NCI-H774 (cell line): ENCODE data around the gene CD5L.

Experiments
- DNase-seq: peaks from one replicate; lab custom pipeline; 2025; lab: John Stamatoyannopoulos, UW

Gene CD5L

GRCh38 chr1:157841708-157842107 is at the start of gene CD5L:
CD5L (minus strand) TSS chr1:157841808; CDS start chr1:157841701, 107 bp downstream.
- DNase-seq: no peak

- no peak for DNase-seq
Observed at GRCh38 chr1:157882580-157882979, 41.0 kb upstream of the CD5L start.

- no peak for DNase-seq
Observed at GRCh38 chr1:157880621-157881020, 39.0 kb upstream of the CD5L start.

DNA sequence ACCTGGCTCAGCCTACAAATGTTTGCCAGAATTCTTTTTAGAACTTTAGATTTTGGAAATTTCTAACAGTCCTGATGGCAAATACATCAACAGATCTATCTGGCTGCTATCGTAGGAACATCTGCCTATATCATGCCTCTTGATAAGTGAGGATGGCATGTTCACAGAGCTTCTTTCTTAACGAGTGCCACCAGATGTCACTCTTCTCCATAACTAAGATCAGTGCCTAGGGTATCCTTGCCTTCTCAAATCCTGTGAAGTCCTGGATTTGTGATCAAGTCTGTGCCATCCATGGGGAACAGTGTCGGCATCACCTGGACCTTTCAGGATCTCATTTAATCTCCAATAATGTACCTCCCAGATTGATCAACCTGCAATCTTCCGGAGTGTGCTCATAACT is 36.5 kb upstream of the CD5L start:
- no peak for DNase-seq

GRCh38 chr1:157870490-157870889 is 28.9 kb upstream of the CD5L start:
- no peak for DNase-seq

DNA sequence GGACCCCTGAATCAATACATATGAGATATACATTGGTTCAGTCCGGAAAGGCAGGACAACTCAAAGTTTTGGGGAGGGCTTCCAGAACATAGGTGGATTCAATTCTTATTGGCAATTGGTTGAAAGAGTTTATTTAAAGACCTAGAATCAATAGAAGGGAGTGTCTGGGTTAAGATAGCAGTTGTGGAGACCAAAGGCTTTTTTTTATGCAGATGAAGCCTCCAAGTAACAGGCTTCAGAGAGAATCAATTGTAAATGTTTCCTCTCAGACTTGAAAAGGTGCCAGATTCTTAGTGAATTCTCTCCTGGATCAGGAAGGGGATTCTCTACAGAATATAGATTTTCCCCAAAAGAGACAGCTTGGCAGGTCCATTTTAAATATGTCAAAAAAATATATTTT is 27.0 kb upstream of the CD5L start:
- no peak for DNase-seq

GRCh38 chr1:157862114-157863070 is 20.8 kb upstream of the CD5L start:
- no peak for DNase-seq

GRCh38 chr1:157856538-157856937 is 14.9 kb upstream of the CD5L start:
- no peak for DNase-seq

- DNase-seq: no peak
Observed at GRCh38 chr1:157852476-157852875, 10.9 kb upstream of the CD5L start.

DNA sequence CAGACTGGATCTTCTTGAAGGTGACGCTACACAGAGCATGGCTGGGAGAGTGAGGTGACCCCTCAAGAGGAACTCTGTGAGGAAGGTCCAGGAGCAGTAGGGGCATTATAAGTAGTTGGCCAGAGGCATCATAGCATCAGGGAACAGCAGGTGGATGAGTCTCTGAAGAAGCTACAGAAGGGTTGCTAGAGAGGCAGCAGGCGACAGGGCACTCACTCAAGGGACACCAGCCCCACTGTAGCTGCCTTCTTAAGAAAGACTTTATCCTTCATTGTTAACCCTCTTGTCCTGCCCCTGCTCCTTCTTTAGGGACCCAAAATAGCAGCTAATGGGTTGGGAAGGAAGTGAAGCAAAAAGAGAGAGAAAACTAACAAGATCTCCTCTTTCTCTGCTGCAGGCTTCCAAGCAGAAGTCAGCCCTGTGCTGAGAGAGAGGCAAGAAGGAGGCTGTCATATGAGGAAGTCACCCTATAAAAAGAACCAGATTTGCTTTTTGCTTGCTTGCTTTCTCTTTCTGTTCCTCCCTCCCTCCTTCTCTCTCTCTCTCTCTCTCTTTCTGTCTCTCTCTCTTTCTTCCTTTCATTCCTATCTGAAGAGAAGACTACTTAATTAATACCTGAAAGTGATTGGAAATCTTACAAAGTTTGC is 7.7 kb upstream of the CD5L start:
- DNase-seq: no peak

- no peak for DNase-seq
Observed at GRCh38 chr1:157844089-157844830, 2.7 kb upstream of the CD5L start.

GRCh38 chr1:157842939-157843338 is 1.3 kb upstream of the CD5L start:
- DNase-seq: no peak

DNA sequence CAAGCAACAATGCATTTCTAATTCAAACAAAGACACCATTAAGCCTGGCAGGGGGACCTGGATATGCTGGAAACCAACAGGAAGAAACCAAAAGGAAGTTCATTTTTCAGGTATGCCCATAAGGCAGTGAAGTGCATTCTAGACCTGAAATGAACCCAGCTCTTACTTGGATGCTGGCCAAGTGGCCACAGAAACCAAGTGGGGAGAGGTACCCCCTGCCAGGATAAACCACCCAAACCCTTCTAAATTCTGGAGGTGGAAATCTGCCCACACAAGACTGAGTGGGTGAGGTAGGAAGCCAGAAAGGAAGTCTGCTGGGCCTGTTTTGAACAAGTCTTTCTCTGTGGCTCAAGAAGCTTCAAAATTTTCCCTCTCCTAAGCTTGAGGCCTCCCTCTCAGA is 2.6 kb downstream of the CD5L start:
- no peak for DNase-seq

- no peak for DNase-seq
Observed at GRCh38 chr1:157834430-157834829, 7.2 kb downstream of the CD5L start.

- DNase-seq: no peak
Observed at GRCh38 chr1:157833145-157833544, 8.5 kb downstream of the CD5L start.

GRCh38 chr1:157831968-157832626 is 9.5 kb downstream of the CD5L start:
- no peak for DNase-seq

GRCh38 chr1:157830887-157831286 is 10.7 kb downstream of the CD5L start:
- DNase-seq: no peak

DNA sequence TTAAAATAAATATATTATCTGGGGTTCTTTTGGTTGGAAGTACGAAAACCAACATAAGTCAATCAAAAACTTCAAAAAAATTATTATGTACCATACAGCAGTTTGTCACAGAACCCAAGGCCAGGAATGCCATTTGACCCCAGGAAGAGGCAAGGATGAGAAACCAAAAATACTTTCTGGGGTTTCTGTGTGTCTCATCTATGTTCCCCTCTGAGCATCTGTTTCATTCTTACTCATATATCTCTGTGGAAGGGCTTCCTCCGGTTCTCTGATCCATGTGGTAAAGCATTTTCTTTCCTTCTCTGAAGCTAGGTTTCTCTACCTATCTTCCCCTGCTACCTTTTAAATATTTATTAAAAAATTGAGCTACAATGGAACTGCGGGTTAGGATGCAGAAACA is 11.9 kb downstream of the CD5L start:
- no peak for DNase-seq

DNA sequence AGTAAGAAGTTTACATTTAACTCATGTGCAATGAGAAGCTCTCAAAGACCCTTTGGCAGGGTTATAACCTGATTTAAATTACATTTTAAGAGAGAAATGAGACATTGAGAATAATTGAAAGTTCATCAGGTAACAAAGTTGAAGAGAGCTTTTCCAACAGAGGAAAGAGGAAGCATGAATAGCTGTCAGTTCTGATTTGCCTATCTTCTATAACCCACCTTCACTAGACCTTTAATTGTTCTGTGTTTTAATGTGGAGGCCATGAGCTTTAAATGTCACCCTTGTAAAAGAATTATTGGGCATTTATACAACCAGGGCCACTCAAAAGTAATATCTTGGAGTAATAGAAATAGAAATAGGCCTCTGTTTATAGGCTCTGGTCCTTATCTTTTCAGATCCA is 12.4 kb downstream of the CD5L start:
- no peak for DNase-seq

DNA sequence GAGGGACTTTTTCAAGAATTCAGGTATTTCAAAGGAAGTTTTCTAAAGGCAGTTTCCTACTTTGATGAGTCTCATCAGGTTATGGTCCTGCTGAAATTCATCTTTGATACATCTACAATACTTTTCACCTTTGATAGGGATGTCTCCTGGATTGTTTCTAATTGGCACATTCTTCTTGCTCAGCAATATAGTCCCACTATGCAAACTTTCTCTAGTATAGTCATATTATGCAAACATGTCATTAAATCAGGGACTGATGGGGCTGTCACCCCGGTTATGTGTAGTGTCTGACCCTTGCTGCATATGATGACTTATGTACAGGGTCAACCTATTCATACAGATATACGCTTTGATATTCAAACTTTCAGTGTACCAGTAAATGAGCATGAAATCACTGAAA is 21.3 kb downstream of the CD5L start:
- DNase-seq: no peak

DNA sequence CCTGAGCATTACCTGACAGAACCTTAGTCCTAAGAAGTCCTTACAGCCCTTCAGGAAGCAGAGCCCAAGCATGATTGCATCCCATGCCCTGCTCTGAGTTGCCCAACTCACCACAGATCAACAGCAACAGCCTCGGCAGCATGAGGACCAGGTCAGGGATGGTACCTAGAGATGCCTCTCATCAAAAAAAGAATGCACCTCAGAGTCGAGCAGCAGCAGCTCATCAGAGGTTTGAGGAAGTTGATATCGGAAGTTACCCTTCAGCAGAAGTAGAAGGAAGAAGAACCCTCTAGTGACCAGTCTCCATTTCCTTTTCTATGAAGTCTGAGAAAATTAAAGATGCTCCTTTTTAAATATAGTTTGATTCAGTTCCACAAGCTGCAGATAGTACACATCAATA is 21.7 kb downstream of the CD5L start, which contains the start of gene FCRL1:
Gene FCRL1 (minus strand): TSS at position 225 of the 400 bp plus-strand sequence. CDS start 83 bp downstream, at position 142.
- DNase-seq: no peak

DNA sequence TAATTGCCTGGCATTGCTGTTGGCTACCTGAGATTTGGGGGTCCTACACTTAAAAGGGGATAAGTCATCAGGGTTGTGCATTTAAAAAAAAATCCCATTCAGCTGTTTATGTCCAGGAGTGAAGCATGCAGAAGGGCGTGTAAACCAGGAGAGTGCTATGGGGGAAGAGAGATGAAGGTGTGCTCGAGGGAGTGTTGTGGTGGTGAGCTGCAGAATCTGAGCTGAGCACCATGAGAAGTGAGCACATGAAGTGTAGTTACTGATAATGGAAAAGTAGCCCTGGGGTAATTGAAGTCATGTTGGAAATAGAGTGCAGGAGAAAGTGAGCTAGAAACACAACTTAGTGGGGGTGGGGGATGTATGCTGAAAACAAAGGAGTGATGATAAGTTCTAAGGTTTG is 22.4 kb downstream of the CD5L start:
- DNase-seq: no peak
